SJSA1 (cell line): ENCODE results near the gene RGP1. TPM values are rescaled to one million over a fixed set of nuclear protein-coding genes. Genes with fewer than 3 reads are reported as not detected.

Experiments used
- DNase-seq, 2 experiments: peaks; one replicate each; pipeline ENCODE4 v3.0.0-alpha.2; 2015 to 2020; ENCODE audit warnings: low spot score in 2 of 2, low read depth in 1 of 2
- H3K27ac ChIP-seq: fragments of 250-450 bp; sonication (Bioruptor Pico); 2 replicates; pipeline ENCODE4 v1.5.1; 2020; ENCODE audit warnings: mild to moderate bottlenecking, moderate library complexity
- H3K27me3 ChIP-seq: fragments of 250-450 bp; sonication (Bioruptor Pico); replicated peaks from 2 replicates; pipeline ENCODE4 v1.5.1; 2020; ENCODE audit warnings: mild to moderate bottlenecking, moderate library complexity
- H3K36me3 ChIP-seq: fragments of 250-450 bp; sonication (Bioruptor Pico); 2 replicates; pipeline ENCODE4 v1.5.1; 2020; ENCODE audit warnings: mild to moderate bottlenecking
- H3K4me1 ChIP-seq: fragments of 250-450 bp; sonication (Bioruptor Pico); replicated peaks from 2 replicates; pipeline ENCODE4 v1.6.1; 2021; ENCODE audit warnings: mild to moderate bottlenecking
- H3K4me3 ChIP-seq: fragments of 250-450 bp; sonication (Bioruptor Pico); 2 replicates; pipeline ENCODE4 v1.5.1; 2020; ENCODE audit warnings: mild to moderate bottlenecking
- H3K9me3 ChIP-seq: fragments of 250-450 bp; sonication (Bioruptor Pico); replicated peaks from 2 replicates; pipeline ENCODE4 v1.5.1; 2020; ENCODE audit warnings: mild to moderate bottlenecking
- total RNA-seq: library from RNA; depleted of rRNA; stranded (reverse); fragments of >200 nt; shearing (Covaris generic); gene quantifications from 2 replicates; pipeline ENCODE4 v1.2.3, GENCODE V29; 2014

RGP1 gene
- total RNA-seq, 1 experiment from 2014 or later, result 7.4 TPM

- Histone ChIP-seq H3K4me3 (no peak overlapping the region), H3K4me1 (no peaks in the 10 kb centered on the region)
These were observed 34.3 kb downstream of the RGP1 start for GRCh38 chr9:35783418-35783817.

GRCh38 chr9:35789541-35789940 lies 40.5 kb downstream of the RGP1 start:
- Histone ChIP-seq H3K4me3 (no peak overlapping the region), H3K27me3 (no peaks in the 10 kb centered on the region), H3K36me3 (no peaks in the 10 kb centered on the region), H3K4me1 (peaks cover 26% of the 10 kb centered on the region), H3K27ac (no peak overlapping the region), H3K9me3 (no peaks in the 10 kb centered on the region)
- no peak for DNase-seq

More at GRCh38 chr9:35783418-35783817, 34.3 kb downstream of the RGP1 start:
- Histone ChIP-seq H3K27me3 (no peaks in the 10 kb centered on the region), H3K9me3 (no peaks in the 10 kb centered on the region), H3K36me3 (no peaks in the 10 kb centered on the region), H3K27ac (no peak overlapping the region)
- no peak for DNase-seq

- H3K4me3 ChIP-seq, result no peak overlapping the region
- no peaks in the 10 kb centered on the region for H3K27me3 ChIP-seq
- H3K36me3 ChIP-seq, result no peaks in the 10 kb centered on the region
- H3K4me1 ChIP-seq, result peaks cover 31% of the 10 kb centered on the region
- DNase-seq, result no peak
- no peaks in the 10 kb centered on the region for H3K9me3 ChIP-seq
- H3K27ac ChIP-seq, result no peak overlapping the region
These were observed 40.9 kb downstream of the RGP1 start for GRCh38 chr9:35790025-35790384.

GRCh38 chr9:35790385-35791296 lies 41.6 kb downstream of the RGP1 start:
- H3K27ac ChIP-seq, result no peak overlapping the region

DNA sequence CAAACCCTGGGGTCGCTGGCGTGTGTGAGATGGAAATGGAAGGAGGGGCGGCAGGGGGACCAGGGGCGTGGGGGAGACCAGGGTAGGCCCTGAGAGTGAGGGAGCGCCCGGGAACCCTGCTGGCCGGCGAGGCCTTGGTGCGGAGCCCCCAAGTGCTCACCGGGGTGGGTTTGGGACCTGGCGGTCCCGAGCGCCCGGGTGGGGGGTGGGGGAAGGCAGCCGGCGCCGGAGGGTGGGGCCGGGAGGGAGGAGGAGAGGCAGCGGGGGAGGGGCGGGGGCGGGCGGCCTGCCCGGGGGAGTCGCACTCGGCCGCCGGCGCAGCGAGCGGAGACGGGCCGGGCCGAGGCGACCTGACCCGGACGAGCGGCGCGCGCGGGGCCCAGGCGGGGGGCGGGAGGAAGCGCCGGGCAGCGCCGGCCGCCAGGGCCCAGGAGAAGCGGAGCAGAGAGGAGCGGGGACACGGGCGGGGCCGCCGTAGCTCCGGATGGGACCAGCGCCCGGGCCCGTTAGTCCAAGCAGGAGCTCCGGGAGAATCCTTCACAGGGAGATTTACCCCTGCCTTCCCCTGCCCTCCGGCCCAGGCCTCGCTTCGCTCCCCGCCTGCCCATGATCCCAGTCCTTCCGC lies 42.3 kb downstream of the RGP1 start, which contains the start of gene NPR2:
NPR2 (plus strand) TSS at position 295 of the 625 bp plus-strand sequence. CDS start 818 bp downstream, outside the sequence.
- H3K4me3 ChIP-seq, result peak within 1 kb of the TSS; percentile 47
- peak within 1 kb of the TSS; percentile 61; the same call in 1 of the 2 replicates for H3K27ac ChIP-seq
- no peaks in the 10 kb centered on the region for H3K27me3 ChIP-seq
- H3K36me3 ChIP-seq, result no peaks in the 10 kb centered on the region
- DNase-seq, result peak in 1 of 2 experiments; percentile 20
- H3K4me1 ChIP-seq, result peaks cover 45% of the 10 kb centered on the region
- H3K9me3 ChIP-seq, result no peaks in the 10 kb centered on the region

More at GRCh38 chr9:35790385-35791296, 41.6 kb downstream of the RGP1 start:
- peak; percentile 58 to 74 for DNase-seq
- Histone ChIP-seq H3K27me3 (no peaks in the 10 kb centered on the region), H3K9me3 (no peaks in the 10 kb centered on the region), H3K4me3 (no peak overlapping the region), H3K4me1 (peaks cover 37% of the 10 kb centered on the region), H3K36me3 (no peaks in the 10 kb centered on the region)

DNA sequence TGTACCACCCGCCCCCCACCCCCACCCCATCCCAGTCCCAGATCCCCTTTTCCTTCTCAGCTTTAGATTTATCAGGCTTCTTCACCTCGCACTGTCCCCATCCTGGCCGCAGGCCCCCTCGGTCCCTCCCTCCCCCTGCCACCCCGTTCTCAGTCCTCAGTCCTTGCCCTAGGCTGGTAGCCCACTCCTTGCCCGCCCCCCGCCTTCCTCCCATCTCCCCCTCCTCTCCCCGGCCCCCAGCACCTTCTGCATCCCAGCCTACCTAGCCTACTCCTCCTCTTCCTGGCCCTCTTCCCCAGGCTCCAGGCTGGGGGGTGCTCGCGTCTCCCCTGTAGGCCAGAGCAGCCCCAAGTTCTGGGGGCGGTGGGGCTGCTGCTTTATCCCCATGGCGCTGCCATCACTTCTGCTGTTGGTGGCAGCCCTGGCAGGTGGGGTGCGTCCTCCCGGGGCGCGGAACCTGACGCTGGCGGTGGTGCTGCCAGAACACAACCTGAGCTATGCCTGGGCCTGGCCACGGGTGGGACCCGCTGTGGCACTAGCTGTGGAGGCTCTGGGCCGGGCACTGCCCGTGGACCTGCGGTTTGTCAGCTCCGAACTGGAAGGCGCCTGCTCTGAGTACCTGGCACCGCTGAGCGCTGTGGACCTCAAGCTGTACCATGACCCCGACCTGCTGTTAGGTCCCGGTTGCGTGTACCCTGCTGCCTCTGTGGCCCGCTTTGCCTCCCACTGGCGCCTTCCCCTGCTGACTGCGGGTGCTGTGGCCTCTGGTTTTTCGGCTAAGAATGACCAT lies 43.1 kb downstream of the RGP1 start:
- no peak for DNase-seq
- Histone ChIP-seq H3K36me3 (no peaks in the 10 kb centered on the region), H3K27ac (no peak overlapping the region), H3K9me3 (no peaks in the 10 kb centered on the region), H3K4me1 (peaks cover 53% of the 10 kb centered on the region), H3K4me3 (peak overlapping the region; percentile 47), H3K27me3 (no peaks in the 10 kb centered on the region)

DNA sequence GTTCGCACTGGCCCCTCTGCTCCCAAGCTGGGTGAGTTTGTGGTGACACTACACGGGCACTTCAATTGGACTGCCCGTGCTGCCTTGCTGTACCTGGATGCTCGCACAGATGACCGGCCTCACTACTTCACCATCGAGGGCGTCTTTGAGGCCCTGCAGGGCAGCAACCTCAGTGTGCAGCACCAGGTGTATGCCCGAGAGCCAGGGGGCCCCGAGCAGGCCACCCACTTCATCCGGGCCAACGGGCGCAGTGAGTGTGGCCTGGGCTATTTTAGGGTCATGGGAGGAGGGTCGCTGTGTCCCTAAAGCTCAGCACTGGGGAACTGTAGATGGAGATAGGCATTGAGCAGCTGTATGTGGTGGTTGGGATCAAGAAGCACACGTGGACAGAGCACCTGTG lies 43.7 kb downstream of the RGP1 start:
- peaks cover 58% of the 10 kb centered on the region for H3K4me1 ChIP-seq
- no peak overlapping the region for H3K27ac ChIP-seq
- no peak overlapping the region for H3K4me3 ChIP-seq
- H3K27me3 ChIP-seq, result no peaks in the 10 kb centered on the region
- H3K36me3 ChIP-seq, result no peaks in the 10 kb centered on the region
- DNase-seq, result no peak
- H3K9me3 ChIP-seq, result no peaks in the 10 kb centered on the region

- Histone ChIP-seq H3K27ac (no peak overlapping the region), H3K9me3 (no peaks in the 10 kb centered on the region), H3K4me3 (no peak overlapping the region), H3K4me1 (peaks cover 65% of the 10 kb centered on the region), H3K27me3 (no peaks in the 10 kb centered on the region), H3K36me3 (no peaks in the 10 kb centered on the region)
- no peak for DNase-seq
These were observed 44.4 kb downstream of the RGP1 start for GRCh38 chr9:35793461-35793860.

DNA sequence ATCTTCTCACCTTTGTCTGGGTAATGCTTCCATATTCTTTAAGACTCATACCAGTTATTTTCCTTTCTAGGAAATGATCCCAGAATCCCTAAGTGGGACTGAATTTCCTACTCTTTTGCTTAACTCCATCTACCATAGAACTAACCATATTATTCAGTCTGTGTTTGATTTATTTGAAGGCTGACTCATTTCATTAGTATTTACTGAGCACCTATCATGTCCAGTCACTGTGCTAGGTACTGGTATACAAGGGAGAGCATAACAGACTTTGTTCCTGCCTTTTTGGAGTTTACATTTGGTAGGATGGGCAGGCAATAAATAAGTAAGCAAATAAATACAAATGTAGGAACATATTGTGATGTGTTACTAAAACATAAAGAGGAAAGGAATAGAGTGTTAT lies 46.6 kb downstream of the RGP1 start:
- Histone ChIP-seq H3K36me3 (no peaks in the 10 kb centered on the region), H3K9me3 (no peaks in the 10 kb centered on the region), H3K27me3 (no peaks in the 10 kb centered on the region), H3K4me3 (no peak overlapping the region), H3K27ac (peak overlapping the region; percentile 70), H3K4me1 (peaks cover 69% of the 10 kb centered on the region)
- DNase-seq, result peak in 1 of 2 experiments; percentile 47

DNA sequence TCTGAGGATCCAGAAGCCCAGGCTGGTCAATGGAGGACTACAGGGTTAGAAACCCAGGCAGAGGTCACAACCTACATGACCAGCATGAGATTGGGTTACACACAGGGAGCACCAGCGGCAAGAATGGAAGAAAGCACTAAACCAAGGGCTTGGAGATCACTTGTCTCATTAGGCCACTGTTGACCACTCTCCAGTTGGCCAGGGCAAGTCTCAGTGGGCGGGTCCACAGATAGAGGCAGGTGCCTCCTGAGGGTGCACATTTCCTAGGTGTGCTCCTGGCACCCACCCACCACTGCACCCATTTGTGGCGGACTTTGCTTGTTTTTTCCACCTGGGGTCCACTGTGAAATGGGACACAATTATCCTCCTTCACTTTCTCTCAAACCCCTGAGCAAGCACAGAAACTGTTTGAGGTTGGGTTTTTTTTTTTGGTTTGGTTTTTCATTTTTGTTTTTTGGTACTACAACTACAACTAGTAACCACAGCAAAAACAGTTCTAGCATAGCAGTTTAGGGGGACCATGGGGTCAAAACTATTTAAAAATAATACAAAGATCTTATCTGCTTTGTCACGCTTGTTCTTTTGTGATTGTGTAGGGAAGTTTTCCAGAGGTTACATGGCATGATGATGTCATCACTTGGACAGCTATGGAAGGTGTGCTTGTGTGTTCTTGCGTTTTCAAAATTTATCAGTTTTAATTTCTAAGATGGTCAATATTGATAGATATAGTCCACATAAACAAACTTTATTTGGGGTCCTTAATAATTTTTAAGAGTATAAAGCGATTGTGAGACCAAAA lies 48.4 kb downstream of the RGP1 start:
- no peaks in the 10 kb centered on the region for H3K27me3 ChIP-seq
- no peak overlapping the region for H3K4me3 ChIP-seq
- H3K9me3 ChIP-seq, result no peaks in the 10 kb centered on the region
- peaks cover 62% of the 10 kb centered on the region for H3K4me1 ChIP-seq
- peak overlapping the region; percentile 4 for H3K27ac ChIP-seq
- 0 out of 2 replicates have a peak, but pooled peaks cover under 1% of the 10 kb centered on the region for H3K36me3 ChIP-seq
- no peak for DNase-seq

DNA sequence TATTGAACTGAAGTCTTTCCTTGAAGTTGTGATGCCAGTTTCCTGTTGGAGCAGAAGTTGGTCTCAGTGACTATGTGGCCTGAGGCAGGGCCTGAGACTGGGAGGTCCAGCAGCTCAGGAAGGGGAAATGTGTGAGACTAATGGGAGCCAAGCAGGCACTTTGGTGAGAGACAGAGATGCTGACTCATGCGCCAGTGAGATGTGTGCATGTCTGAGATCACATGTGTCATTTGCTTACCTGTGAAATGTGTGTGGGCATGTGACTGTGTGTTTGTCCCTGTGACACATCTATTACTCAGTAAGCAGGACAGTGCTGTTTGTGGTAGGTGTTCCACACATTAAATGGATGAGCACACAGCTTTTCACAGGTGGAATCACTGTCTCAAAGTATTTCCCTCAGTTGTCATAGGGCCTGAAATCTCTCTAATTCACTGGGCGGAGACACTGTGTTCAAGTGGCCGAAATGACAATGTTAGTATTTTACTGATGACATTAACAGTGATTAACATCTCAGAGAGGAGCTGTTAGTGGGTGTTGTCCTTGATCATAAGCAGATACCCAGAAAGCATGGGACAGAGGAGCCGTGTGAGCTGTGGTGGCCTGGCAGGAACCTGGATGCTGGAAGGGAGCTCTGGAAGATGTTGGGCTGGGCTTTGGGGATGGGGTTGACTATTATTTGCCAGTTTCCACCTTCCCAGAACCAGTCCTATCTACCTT lies 49.7 kb downstream of the RGP1 start:
- 0 out of 2 replicates have a peak, but pooled peaks cover 3% of the 10 kb centered on the region for H3K36me3 ChIP-seq
- DNase-seq, result peak; percentile 61 to 80
- no peaks in the 10 kb centered on the region for H3K27me3 ChIP-seq
- no peaks in the 10 kb centered on the region for H3K9me3 ChIP-seq
- H3K4me1 ChIP-seq, result peaks cover 55% of the 10 kb centered on the region
- H3K4me3 ChIP-seq, result no peak overlapping the region
- peak overlapping the region; percentile 49 for H3K27ac ChIP-seq

- Histone ChIP-seq H3K4me3 (no peak overlapping the region), H3K27me3 (no peaks in the 10 kb centered on the region), H3K27ac (no peak overlapping the region), H3K4me1 (peaks cover 38% of the 10 kb centered on the region), H3K9me3 (no peaks in the 10 kb centered on the region), H3K36me3 (0 out of 2 replicates have a peak, but pooled peaks cover 3% of the 10 kb centered on the region)
- no peak for DNase-seq
These were observed 51.4 kb downstream of the RGP1 start for GRCh38 chr9:35800530-35800929.
